Keratinocyte (primary cell): ENCODE measurements around the gene TEAD3. TPM values are rescaled to one million over a fixed set of nuclear protein-coding genes. Genes with fewer than 3 reads are reported as not detected.

Experiments used
- DNase-seq: peaks from one replicate; pipeline ENCODE4 v3.0.0-alpha.2; 2011; ENCODE audit warnings: low read depth, missing footprints, low spot score
- FAIRE-seq: peaks from 2 replicates; lab custom pipeline; 2011; peaks lifted over from hg19 to GRCh38; lab: Jason Lieb, UNC
- H2AFZ ChIP-seq: 2 replicates; pipeline ENCODE4 v1.6.0; 2012; ENCODE audit warnings: low read length, control low read depth, inconsistent platforms; ENCODE audit not compliant: control insufficient read depth
- H3K27ac ChIP-seq: 2 replicates; pipeline ENCODE4 v1.5.1; 2011; ENCODE audit warnings: low read length; ENCODE audit not compliant: control insufficient read depth, insufficient read depth
- H3K27me3 ChIP-seq: 3 replicates; pipeline ENCODE4 v1.6.0; 2011; ENCODE audit warnings: low read length; ENCODE audit not compliant: control insufficient read depth, insufficient read depth; ENCODE audit errors: extremely low read depth
- H3K36me3 ChIP-seq, 2 experiments: 2 replicates in 1 of 2; 3 replicates in 1 of 2; pipeline ENCODE4 v1.5.1; 2011; ENCODE audit warnings: low read length in 2 of 2, mild to moderate bottlenecking in 1 of 2; ENCODE audit not compliant: control insufficient read depth in 2 of 2, insufficient read depth in 2 of 2; ENCODE audit errors: extremely low read depth in 1 of 2
- H3K4me1 ChIP-seq: 3 replicates; pipeline ENCODE4 v1.5.1; 2011; ENCODE audit warnings: low read length; ENCODE audit not compliant: control insufficient read depth, insufficient read depth; ENCODE audit errors: extremely low read depth
- H3K4me2 ChIP-seq: 3 replicates; pipeline ENCODE4 v1.6.0; 2011; ENCODE audit warnings: low read depth, low read length; ENCODE audit not compliant: control insufficient read depth, insufficient read depth; ENCODE audit errors: extremely low read depth
- H3K4me3 ChIP-seq, 3 experiments: fragments of 200-600 bp in 1 of 3; sonication (generic) in 1 of 3; 2 replicates in 2 of 3; 3 replicates in 1 of 3; pipeline ENCODE4 v1.5.1; 2011 to 2016; ENCODE audit warnings: low read length in 3 of 3, mild to moderate bottlenecking in 3 of 3, control low read depth in 2 of 3, inconsistent platforms in 1 of 3, low read depth in 1 of 3, mixed read lengths in 1 of 3, mixed run types in 1 of 3, moderate library complexity in 1 of 3; ENCODE audit not compliant: control insufficient read depth in 2 of 3, insufficient read depth in 2 of 3; ENCODE audit errors: extremely low read depth in 1 of 3
- H3K79me2 ChIP-seq: 2 replicates; pipeline ENCODE4 v1.6.0; 2012; ENCODE audit warnings: low read length; ENCODE audit not compliant: control insufficient read depth, insufficient read depth
- H3K9ac ChIP-seq: 3 replicates; pipeline ENCODE4 v1.6.0; 2011; ENCODE audit warnings: low read length; ENCODE audit not compliant: control insufficient read depth, insufficient read depth; ENCODE audit errors: extremely low read depth
- H3K9me1 ChIP-seq: 3 replicates; pipeline ENCODE4 v1.6.0; 2011; ENCODE audit warnings: low read length; ENCODE audit not compliant: control insufficient read depth, insufficient read depth; ENCODE audit errors: extremely low read depth
- H3K9me3 ChIP-seq: 2 replicates; pipeline ENCODE4 v1.5.1; 2012; ENCODE audit warnings: low read depth, low read length; ENCODE audit not compliant: control insufficient read depth
- H4K20me1 ChIP-seq: 3 replicates; pipeline ENCODE4 v1.6.0; 2011; ENCODE audit warnings: low read length; ENCODE audit not compliant: control insufficient read depth, insufficient read depth; ENCODE audit errors: extremely low read depth
- CTCF ChIP-seq, 3 experiments: IDR thresholded peaks in 1 of 3; conservative IDR thresholded peaks in 1 of 3; optimal IDR thresholded peaks in 1 of 3; 2 replicates in 2 of 3; 3 replicates in 1 of 3; pipeline versions ENCODE3 to v1.5.1; 2011; ENCODE audit warnings: low read length in 3 of 3, mild to moderate bottlenecking in 3 of 3, moderate library complexity in 2 of 3, control low read depth in 1 of 3, inconsistent platforms in 1 of 3; ENCODE audit not compliant: insufficient read depth in 2 of 3; ENCODE audit errors: extremely low read depth in 1 of 3
- EZH2 ChIP-seq: IDR thresholded peaks from one replicate; pipeline ENCODE4 v1.6.1; 2012; ENCODE audit warnings: inconsistent platforms, mild to moderate bottlenecking, low read length, moderate library complexity
- dilution Hi-C: fragments of 300-500 bp; cut with MboI; formaldehyde crosslinking; loops from one replicate; pipeline ENCODE4 v1.7.0; 2020; ENCODE audit warnings: low sequenced_read_pairs; ENCODE audit not compliant: extremely low pct_ligation_motif_present
- polyA plus RNA-seq, 5 experiments: library from polyadenylated mRNA; depleted of rRNA in 3 of 5; stranded (reverse) in 3 of 5; stranded (forward) in 1 of 5; unstranded in 1 of 5; fragments of >200 nt; gene quantifications; 1 replicate in 1 of 5; 2 replicates in 3 of 5; 3 replicates in 1 of 5; pipeline versions ENCODE4 v1.2.1 to v1.2.3, GENCODE V29; 2011 to 2012; ENCODE audit warnings: missing spikeins in 2 of 5, low read depth in 1 of 5, low replicate concordance in 1 of 5

Gene TEAD3
- polyA plus RNA-seq, 1 donor (not counting 4 experiments of a cell fraction or from before 2014, with no cell fraction given), result 5.7 TPM

GRCh38 chr6:35449287-35449881 lies 47.5 kb downstream of the TEAD3 start:
- TF ChIP-seq CTCF (optimal IDR thresholded peaks at IDR 0.05 in 1 of 3, IDR thresholded peaks at IDR 0.05 in 1 of 3, conservative IDR thresholded peaks at IDR 0.05 in 1 of 3; ENCODE audit: extremely low read depth in 1 of 3, insufficient read depth in 2 of 3, low read length in 3 of 3) (peak; percentile 63 to 68 (median 64)), EZH2 (no peak)
- Histone ChIP-seq H3K9me3 (no peaks in the 10 kb centered on the region), H3K4me1 (peaks cover 23% of the 10 kb centered on the region), H3K36me3 (no peaks in the 10 kb centered on the region), H3K27me3 (no peaks in the 10 kb centered on the region), H2AFZ (no peak overlapping the region), H4K20me1 (no peaks in the 10 kb centered on the region), H3K9ac (no peak overlapping the region), H3K9me1 (no peaks in the 10 kb centered on the region), H3K4me2 (no peak overlapping the region), H3K4me3 (no peak overlapping the region), H3K79me2 (peaks cover 1% of the 10 kb centered on the region), H3K27ac (no peak overlapping the region)
- dilution Hi-C loops, result no loop called here
- DNase-seq (no peak), FAIRE-seq (no peak)

GRCh38 chr6:35448191-35448590 lies 48.7 kb downstream of the TEAD3 start:
- DNase-seq, result no peak
- H3K4me1 ChIP-seq, result peaks cover 13% of the 10 kb centered on the region
- H3K27ac ChIP-seq, result no peak overlapping the region
- TF ChIP-seq EZH2, result no peak
- TF ChIP-seq CTCF (optimal IDR thresholded peaks at IDR 0.05 in 1 of 3, IDR thresholded peaks at IDR 0.05 in 1 of 3, conservative IDR thresholded peaks at IDR 0.05 in 1 of 3; ENCODE audit: extremely low read depth in 1 of 3, insufficient read depth in 2 of 3, low read length in 3 of 3), result no peak
- H3K9ac ChIP-seq, result no peak overlapping the region
- H3K9me3 ChIP-seq, result no peaks in the 10 kb centered on the region
- no peak for FAIRE-seq
- dilution Hi-C loops, result no loop called here
- no peak overlapping the region for H3K4me2 ChIP-seq
- no peak overlapping the region for H3K4me3 ChIP-seq
- H2AFZ ChIP-seq, result no peak overlapping the region
- no peaks in the 10 kb centered on the region for H3K27me3 ChIP-seq
- H3K79me2 ChIP-seq, result peaks cover 1% of the 10 kb centered on the region
- no peaks in the 10 kb centered on the region for H3K36me3 ChIP-seq
- no peaks in the 10 kb centered on the region for H3K9me1 ChIP-seq
- no peaks in the 10 kb centered on the region for H4K20me1 ChIP-seq
